Stimulated activated naive CD4-positive, alpha-beta T cell (primary cell): Measurements from ENCODE around the gene DRD4.

Source experiments
- DNase-seq, 6 experiments: peaks; one replicate each; lab custom pipeline; 2025; lab: John Stamatoyannopoulos, UW

DRD4 gene

DNA sequence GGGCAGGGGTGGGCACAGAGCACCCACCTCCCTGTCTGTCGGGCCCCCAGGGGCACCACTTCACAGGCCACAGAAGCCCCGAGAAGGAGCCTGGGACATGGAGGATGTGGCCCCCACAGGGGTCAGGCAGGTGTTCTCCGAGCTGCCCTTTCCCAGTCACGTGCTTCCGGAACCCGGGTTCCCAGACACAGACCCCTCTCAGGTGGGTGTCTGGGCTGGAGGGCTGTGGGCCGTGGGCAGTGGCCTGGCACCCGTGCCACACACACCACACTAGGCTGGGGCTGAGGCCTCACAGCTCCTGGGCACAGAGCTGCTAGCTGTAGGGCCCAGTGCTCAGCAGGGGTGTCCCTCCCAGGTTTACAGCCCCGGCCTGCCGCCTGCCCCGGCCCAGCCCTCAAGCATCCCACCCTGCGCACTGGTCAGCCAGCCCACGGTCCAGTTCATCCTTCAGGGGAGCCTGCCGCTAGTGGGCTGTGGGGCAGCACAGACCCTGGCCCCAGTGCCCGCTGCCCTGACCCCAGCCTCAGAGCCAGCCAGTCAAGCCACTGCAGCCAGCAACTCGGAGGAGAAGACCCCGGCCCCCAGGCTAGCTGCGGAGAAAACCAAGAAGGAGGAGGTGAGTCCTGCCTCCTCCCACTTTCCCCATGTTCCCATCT is 26.8 kb upstream of the DRD4 start:
- DNase-seq, result no peak

DNA sequence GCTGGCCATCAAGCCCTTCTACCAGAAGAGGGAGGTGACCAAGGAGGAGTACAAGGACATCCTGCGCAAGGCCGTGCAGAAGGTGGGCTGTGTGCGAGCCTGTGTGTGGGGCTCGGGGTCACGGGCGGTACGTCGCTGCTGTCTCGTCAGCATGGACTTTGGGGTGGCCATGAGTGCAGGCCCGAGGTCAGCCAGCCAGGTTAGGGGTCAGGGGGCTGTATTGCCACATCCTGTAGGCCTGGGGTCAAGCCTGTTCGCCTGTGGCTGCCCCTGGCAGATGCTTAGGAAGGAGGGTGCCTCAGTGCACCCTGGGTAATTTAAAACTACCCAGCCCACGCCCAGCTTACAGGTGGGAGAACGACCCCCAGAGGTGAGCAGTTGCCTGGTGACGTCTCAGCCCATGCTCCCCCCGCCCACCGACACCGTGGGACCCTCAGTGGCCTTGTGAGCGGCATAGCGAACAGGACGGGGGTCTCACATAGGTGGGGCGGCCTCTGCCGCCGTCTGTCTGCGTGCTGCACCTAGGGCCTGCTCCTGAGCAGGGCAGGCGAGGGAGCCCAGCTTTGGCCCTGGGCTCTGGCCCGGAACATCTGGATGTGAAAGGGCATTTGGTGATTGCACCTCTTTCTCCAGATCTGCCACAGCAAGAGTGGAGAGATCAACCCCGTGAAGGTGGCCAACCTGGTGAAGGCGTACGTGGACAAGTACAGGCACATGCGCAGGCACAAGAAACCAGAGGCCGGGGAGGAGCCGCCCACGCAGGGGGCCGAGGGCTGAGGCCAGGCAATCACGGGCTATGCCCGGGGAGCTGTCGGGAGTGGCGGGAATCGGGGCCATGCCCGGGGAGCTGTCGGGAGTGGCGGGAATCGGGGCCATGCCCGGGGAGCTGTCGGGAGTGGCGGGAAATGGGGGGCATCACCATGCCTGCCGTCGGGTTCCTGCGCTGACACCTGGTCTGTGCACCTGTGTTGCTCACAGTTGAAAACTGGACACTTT is 25.8 kb upstream of the DRD4 start:
- DNase-seq, result no peak

DNA sequence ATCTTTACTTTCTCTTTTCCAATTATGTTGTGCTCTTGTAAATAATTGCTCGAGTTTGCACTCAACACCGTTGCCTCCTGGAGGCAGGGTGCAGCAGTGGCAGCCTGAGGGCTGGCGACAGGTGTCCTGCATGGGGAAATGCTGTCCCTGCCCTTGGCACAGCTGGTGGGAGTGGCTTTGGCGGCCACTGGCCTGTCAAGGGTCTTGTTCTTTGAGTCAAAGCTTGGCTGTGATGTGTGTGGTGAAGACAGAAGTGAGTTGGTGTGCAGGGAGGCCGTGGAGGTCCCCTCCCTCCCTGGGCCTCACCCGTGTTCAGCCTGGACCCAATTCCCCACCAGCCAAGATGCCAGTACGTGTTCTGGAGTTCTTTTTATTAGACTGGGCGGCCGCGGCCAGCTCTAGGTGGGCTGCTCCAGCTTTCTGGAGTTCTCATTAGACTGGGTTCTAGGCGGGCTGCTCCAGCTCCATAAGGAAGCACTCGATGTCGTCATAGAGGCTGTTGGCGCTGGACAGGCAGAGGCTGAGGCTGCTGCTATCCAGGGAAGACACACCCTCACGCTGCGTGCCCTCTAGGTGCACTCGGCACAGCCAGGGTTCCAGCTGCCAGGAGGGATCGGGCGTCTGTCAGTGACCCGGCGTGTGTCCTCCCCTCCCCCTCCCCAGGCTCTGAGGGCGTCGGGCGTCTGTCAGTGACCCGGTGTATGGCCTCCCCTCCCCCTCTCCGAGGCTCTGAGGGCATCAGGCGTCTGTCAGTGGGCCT is 24.7 kb upstream of the DRD4 start:
- no peak for DNase-seq

DNA sequence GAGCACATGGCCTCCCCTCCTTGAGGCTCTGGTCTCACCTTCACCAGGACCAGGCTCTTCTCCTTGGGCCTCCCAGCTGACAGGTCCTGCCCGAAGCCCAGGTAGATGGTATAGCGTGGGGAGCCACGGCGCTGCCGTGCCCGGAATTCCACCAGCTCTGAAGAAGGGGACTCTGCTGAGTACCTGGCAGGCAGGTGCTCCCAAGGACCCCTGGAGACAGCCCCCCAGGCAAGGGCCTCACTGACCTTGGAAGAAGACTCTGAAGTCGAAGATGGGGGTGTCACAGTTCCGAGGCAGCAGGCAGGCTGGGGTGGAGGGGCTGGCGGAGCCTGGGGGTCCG is 24.1 kb upstream of the DRD4 start:
- DNase-seq, result no peak

DNA sequence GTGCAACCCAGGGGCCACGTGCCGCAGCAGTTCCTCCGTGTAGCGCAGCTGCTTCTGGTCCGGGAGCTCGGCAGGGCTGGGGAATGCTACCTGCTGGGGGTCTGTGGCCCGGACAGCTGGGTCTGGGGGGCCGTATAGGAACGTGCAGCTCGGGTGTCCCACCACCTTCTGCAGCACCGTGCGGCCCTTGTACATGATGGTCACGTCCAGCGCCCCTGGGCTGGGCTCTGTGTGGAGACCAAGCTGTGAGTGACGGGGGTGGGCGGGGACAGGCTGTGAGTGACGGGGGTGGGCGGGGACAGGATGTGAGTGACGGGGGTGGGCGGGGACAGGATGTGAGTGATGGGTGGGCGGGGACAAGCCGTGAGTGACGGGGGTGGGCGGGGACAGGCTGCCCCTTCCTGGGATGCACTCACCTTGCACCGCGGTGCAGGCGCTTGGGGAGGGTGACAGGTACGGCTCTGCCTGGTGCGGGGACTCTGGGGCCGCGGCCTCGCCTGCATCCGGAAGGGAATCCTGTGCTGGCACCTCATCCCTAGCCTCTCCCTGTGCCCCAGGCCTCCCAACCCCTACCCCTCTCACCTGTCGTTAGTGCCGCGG is 23.6 kb upstream of the DRD4 start:
- peak; percentile 73 to 92 (median 86) for DNase-seq

DNA sequence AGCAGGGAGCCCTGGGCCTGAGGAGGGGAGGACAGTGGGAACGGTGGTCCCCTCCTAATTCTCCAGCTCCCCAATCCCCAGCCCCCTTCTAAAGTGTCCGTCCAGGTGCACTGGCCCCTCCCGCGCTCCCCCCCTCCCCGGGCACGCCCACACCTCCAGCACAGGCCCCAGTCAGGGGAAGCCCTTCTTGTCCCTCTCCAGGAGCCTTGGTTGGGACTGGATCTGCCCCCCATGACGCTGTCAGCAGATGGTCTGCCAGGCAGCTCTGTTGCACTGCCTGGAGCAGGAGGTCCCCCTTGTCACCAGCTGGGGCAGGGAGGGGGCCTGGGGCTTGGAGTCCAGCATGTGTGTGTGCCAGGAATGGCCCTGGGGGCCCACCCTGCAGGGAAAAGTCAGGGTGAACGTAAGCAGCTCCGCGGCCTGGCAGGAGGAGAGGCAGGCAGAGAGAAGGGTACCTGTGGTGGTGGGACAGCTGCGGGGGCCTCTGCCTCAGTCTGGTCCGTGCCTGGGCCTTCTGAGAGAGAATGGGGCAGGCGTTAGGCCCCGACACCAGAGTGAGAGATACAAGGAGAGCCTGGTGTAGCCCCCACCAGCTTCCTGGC is 22.9 kb upstream of the DRD4 start:
- no peak for DNase-seq

DNA sequence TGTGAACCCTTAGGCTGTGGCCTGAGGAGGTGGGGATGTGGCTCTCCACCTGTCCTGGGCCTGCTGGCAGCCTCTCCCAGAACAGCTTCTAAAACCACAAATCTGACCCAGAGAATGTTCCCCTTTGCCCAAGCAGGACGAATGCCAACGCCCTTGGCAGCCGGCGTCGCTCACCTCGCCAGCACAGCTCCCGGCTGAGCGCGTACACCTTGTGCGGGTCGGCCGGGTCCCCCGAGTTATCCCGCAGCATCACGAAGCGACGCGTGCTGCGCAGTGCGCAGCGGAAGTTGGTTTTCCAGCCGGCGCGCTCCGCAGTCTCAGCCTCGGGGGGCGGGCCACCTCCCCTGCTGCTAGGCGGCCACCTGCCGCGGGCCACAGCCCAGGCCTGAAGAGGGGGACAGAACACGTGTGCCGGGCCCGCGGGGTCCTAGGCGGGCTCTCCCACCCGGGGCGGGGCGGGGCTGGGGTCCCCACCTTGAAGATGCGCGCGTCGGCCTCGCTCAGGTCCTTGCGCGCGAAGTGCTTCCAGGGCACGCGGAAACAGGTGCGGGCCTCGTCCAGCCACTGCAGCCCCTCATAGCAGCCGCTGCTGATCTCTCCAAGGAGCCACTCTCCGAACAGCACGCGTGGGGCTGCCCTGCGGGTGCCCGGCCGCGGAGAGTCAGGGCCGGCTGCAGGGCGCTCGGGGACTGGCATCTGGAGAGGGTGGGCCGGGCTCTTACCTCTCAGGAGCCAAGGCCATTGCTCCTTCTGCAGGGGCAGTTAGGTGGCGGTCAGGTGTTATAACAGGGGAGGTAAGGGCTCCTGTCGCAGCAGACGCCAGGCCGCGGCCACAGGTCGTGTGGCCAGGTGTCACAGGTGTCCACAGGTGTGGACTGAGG is 22.2 kb upstream of the DRD4 start:
- peak in 1 of 6 experiments; percentile 51 for DNase-seq

DNA sequence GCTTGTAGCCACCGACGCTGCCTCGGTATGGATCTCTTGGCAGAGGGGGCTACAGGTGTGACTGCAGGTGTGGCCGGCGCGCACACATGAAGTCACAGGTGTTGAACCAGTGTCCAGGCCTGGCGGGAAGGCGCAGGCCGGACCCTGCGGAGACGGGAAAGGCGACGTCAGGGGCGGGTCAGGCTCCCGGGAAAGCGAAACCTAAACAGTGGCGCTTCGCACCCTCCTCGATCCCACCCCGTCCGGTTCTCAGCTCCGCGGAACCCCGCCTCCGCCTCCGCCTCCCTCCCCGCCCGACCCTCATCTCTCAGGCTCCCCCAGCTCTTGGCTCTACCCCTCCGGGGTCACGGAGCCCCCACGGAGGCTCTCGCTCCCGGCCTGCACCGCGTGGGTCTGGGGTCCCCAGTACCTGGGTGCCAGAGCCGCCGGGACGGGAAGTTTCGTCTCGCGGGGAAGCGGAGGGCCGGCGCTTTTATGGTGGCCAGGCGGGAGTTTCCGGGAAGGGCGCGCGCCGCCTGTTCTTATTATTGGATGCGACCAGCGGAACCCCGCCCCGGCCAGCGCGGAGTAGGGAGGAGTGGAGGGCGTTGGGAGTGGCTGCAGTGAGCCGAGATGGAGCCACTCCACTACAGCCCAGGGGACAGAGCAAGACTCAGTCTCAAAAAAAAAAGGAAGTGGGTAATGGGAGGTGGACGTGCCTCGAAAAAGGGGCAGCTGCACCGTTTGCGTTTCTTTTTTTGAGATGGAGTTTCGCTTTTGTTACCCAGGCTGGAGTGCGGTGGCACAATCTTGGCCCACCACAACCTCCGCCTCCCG is 21.4 kb upstream of the DRD4 start, which contains the start of gene IRF7:
TSS of gene IRF7 (minus strand) at position 447 of the 816 bp plus-strand sequence. CDS start 586 bp downstream, outside the sequence.
- peak; percentile 69 to 86 (median 82) for DNase-seq

DNA sequence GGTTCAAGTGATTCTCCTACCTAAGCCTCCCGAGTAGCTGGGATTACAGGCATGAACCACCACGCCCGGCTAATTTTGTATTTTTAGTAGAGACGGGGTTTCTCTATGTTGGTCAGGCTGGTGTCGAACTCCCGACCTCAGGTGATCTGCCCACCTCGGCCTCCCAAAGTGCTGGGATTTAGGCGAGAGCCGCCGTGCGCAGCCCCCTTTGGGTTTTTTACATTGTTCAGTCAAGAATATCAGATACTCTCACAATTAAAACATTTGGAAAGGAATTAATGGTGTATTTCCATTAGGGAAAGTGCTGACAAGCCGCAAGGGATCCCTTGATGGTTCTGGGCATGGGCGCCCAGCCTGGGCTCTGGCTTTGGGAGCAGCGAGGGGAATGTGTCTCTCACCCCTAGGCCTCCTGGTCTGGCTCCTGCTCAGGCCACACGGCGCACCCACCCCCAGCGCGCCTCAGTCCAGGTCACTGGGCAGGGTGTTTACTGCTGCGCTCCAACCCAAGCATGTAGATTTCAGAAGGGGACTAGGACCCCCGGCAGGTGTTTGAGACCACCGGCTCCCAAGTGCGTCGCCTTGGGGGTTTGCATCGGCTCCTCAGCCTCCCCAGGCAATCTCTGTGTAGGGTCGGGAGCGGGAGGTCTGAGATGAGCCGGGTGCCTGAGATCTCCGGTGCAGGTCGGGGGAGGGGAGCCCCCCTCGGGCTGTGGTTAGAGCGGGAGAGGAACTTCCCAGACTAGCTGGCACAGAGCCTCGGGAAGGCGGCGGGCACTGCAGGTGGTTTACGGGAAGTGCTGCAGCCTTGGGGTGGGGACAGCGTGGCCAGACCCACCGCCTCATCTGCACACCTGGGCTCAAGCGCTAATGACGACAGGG is 20.5 kb upstream of the DRD4 start:
- DNase-seq, result no peak

DNA sequence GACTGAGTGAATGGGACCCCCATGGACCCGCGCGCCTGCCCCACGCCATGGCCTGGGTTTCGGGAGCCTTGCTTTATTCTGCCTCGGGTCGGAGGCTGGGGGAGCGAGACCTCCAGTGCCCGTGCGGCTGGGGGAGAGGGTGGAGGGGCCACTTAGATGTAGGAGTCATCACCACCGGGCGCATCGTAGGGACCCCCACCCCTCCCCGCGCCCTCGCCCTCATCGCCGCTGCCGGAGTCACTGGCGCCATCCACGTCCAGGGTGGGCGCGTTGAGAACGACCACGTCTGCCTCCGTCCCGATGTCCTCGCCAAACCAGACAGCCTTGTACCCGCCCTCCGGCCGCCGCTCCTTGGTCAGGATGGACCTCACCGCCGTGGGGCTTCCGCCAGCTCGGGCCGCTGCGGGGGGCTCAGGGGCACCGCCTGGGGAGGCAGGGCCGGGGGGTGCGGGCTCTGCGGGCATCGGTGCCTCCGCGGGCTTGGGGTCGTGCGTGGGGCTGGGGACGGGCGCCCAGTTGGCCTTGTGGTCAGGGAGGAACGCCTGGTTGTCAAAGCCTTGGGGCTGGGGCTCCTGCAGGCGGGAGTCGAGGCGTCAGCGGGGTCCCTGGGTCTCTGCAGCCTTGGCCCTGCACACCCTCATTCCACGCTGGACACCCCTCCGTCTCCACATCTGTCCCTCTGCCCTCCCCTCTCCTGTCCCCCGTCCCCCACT is 19.7 kb upstream of the DRD4 start:
- no peak for DNase-seq

DNA sequence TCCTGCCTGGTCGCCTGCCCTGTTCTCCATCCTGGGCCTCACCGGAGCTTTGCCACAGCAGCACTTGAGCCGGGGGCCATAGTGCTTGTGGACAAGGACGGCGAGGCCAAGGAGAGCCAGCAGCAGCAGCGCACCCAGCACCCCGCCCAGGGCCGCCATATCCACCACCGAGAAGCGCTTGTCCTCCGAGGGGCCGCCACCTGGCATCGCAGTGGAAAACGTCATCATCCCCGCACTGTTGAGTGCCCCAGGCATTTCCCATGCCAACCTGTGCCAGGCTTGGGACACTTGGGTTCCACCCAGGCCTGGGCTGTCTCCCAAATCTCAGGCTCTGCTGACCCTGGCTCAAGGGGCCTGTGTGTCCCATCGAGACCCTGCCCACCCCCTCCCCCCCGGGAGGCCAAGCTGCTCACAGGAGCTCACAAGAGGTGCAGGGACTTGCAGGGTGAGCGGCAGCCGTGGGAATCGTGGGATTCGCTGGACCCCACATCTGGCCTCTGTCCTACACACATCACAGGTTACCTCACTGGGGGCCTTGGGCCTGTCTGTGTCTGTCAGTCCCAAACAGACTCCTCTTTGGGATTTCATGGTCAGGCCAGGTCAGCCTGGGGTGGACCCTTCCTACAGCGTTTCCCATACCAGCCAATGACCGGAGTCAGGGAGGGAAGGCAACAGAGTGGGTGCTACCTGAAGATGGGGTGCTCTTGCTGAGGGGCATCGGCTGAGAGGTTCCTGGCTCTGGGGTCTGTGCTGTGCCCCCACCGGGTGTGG is 19.0 kb upstream of the DRD4 start:
- DNase-seq, result no peak

DNA sequence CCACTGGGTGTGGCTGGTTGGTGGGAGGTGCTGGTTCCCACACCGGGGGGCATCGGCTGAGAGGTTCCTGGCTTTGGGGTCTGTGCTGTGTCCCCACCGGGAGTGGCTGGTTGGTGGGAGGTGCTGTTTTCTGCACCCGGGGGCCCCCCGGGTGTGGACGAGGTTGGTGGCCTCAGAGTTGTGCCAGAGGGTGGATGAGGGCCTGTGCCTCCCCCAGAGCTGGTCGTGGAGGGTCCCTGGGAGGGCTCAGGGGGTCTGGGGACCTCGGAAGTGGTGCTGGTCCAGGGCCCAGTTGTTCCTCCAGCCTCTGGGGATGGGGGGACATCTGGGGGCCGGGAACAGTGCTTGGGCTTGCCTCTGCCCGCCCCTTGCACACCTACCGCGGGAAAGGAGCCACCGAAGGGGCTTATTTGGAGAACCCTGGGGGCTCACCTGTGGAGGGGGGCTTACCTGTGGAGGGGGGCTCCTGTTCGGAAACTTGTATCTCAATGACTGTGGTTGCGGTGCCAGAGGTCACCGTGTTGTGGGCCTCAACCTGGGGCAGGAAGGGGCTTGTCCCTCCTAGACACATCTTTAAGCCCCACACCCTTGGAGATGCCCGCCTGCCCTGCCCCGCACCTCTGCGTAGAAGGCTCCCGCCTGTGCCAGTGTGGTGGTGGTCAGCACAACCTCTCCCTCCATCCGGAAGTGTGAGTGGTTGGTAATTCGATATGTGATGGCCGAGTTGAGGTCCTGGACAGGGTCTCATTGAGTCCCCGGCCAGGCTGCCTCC is 18.0 kb upstream of the DRD4 start:
- DNase-seq, result no peak

DNA sequence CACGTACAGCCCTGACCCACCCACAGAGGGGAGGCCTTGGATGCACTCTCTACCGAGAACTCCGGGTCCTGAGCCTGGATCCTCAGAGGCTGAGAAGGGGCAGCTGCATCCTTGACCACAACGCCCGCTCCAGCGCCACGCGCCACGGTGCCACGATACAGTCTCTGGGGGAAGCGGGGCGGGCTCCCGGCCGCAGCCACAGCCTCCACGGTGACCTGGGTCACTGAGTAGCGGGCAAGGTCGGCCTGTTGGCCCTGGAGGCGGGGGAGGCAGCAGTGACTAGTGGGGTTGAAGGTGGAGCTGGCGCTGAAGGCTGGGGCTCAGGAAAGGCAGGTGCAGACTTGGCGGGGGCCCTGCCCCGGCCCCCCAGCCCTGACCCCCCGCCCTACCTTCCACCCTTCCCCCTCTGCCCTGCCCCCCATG is 17.4 kb upstream of the DRD4 start:
- DNase-seq, result no peak

DNA sequence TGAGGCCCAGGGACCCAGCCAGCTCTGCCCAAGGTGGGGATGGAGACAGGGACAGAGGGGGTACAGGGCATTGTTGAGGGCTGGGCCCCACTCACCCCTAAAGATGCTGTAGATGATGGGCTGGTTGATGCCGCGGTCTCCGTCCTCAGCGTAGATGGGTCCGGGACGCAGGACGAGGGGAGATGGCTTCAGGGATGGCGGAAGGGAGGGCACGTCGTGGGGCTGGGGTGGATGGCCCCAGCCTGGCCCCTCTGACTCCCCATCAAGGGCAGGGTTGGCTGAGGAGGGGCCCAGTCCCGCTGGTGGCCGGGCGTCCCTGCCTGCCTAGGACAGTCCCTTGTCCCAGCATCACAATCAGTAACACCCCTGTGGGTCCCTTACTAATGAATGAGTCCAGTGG is 16.9 kb upstream of the DRD4 start:
- no peak for DNase-seq

DNA sequence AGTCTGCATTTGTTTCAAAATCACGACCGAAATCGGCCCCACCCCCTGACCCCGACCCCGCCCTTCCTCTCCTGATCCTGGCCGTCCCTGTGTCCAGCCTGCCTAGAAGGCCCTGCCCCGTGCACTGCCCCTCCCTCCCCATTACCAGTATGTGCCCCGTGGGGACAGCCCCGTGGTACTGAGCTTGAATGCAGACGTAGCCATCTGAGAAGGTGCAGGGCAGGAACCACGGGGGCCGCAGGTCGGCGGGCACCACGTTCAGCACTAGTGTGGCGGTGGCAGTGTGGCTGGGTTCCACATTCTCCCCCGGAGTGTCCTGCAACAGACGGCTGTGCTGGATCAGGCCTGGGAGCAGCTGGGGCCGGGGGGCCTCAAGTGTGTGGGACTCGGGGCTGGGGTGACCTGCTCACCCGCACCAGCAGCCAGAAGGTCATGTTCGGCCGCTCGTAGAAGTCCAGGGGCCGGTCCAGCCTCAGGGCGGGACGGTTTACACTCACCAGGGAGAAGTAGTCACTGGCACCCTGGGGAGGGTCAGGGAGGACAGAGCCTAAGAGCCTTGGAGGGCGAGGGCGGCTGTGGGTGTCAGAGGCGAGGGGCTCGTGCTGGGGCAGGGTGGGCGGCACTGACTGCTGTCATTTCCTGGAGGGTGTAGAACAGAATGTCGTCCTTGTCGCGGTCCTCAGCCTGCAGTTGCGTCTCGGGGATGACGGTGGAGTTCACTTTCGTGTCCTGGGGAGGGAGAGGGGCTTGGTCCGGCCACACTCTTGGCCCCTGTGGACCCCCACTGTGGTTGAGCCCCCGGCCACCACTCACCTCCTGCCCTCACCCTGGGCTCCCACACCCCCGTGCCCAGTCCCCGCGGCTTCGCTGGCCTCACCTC is 15.9 kb upstream of the DRD4 start:
- DNase-seq, result no peak
